Esophagus squamous epithelium (tissue), 5 donors: Measurements from ENCODE around the gene OR10R2. TPM values are rescaled to one million over a fixed set of nuclear protein-coding genes. Genes with fewer than 3 reads are reported as not detected.

ENCODE experiments used
- DNase-seq: peaks from one replicate; lab custom pipeline; 2025; lab: John Stamatoyannopoulos, UW
- H3K27ac ChIP-seq, 4 donors: fragments of 200-600 bp; sonication (generic); one replicate each; pipeline ENCODE4 v1.5.1; 2016 to 2019; ENCODE audit warnings: mild to moderate bottlenecking in 1 of 4
- H3K27me3 ChIP-seq, 4 donors: fragments of 200-600 bp; sonication (generic); 1 replicate in 3 of 4; 2 replicates in 1 of 4; pipeline versions ENCODE4 v1.5.1 to v1.6.0; 2017 to 2021; ENCODE audit warnings: antibody characterized with exemption in 1 of 4
- H3K36me3 ChIP-seq, 3 donors: fragments of 200-600 bp; sonication (generic); one replicate each; pipeline ENCODE4 v1.5.1; 2016 to 2019
- H3K4me1 ChIP-seq, 3 donors: fragments of 200-600 bp; sonication (generic); one replicate each; pipeline ENCODE4 v1.5.1; 2017 to 2019
- H3K4me3 ChIP-seq, 4 donors: fragments of 200-600 bp; sonication (generic); 1 replicate in 3 of 4; 2 replicates in 1 of 4; pipeline ENCODE4 v1.5.1; 2016 to 2019; ENCODE audit warnings: mild to moderate bottlenecking in 2 of 4, moderate library complexity in 1 of 4
- H3K9me3 ChIP-seq, 3 donors: fragments of 200-600 bp; sonication (generic); one replicate each; pipeline ENCODE4 v1.5.1; 2016 to 2019
- CTCF ChIP-seq, 6 experiments: fragments of 450-650 bp in 4 of 6; fragments of 200-600 bp in 2 of 6; sonication (generic) in 2 of 6; IDR thresholded peaks; one replicate each; pipeline ENCODE4 v1.5.1; 2016 to 2019; ENCODE audit warnings: antibody characterized with exemption in 6 of 6, mild to moderate bottlenecking in 4 of 6, moderate library complexity in 4 of 6
- POLR2A ChIP-seq, 4 donors: fragments of 450-650 bp; IDR thresholded peaks; one replicate each; pipeline ENCODE4 v1.6.1; 2017; ENCODE audit warnings: antibody characterized with exemption in 4 of 4, mild to moderate bottlenecking in 4 of 4, moderate library complexity in 3 of 4
- WGBS, 2 donors: methylation state at CpG; one replicate each; pipeline ENCODE4 v1.1.5; 2018; 5-methylcytosine and 5-hydroxymethylcytosine counted together
- intact Hi-C: fragments of 100-400 bp; cut with DNase I; formaldehyde crosslinking; loops from one replicate; pipeline ENCODE4 v1.15.0; 2022
- total RNA-seq, 4 donors: library from RNA; depleted of rRNA; stranded (reverse); fragments of >200 nt; gene quantifications; one replicate each; pipeline ENCODE4 v1.1.0, GENCODE V29; 2016
- donor health status: DM: yes; HTN: yes; CAD: no.

The OR10R2 gene
- total RNA-seq, 4 donors from 2014 or later, result not detected

DNA sequence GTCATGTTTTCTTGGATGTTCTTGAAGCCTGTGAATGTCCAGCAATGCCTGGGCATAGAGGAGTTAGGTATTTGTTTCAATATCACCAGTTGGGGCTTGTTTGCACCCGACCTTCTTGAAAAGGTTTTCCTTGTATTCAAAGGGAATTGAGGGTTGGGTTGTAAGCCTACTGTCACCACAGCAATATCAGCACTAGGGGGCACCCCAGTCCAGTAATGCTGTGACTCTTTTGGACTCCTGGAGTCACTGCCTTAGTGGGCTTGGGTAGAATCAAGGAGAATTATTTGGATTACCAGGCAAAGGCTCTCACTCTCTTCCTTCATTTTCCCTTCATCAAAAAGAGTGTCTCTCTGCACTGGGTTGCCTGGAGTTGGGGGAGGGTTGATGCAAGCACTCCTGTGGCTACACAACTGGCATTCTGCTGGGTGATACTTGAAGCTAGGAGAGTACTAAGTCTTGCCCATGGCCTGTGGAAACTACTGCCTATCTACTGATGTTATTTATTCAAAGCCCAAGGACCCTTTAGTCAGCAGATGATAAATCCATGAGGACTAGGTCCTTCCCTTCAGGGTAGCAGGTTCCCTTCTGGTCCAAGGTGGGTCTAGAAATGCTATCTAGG lies 34.5 kb downstream of the OR10R2 start:
- intact Hi-C loops, result no loop called here
- 20 to 38% methylated on average over 1 of the region's 1 CpG for WGBS, 2 donors

GRCh38 chr1:158507511-158507910 lies 35.5 kb downstream of the OR10R2 start:
- Histone ChIP-seq H3K27ac (no peak overlapping the region), H3K4me1 (no peaks in the 10 kb centered on the region), H3K27me3 (no peaks in the 10 kb centered on the region), H3K36me3 (no peaks in the 10 kb centered on the region), H3K4me3 (no peak overlapping the region), H3K9me3 (no peaks in the 10 kb centered on the region)
- DNase-seq, result no peak
- TF ChIP-seq POLR2A (IDR thresholded peaks at IDR 0.05) (no peak), CTCF (IDR thresholded peaks at IDR 0.05) (no peak)
- intact Hi-C loops, result no loop called here
- 65 to 74% methylated on average over 2 of the region's 2 CpGs for WGBS, 2 donors

More for the DNA sequence above, 34.5 kb downstream of the OR10R2 start:
- Histone ChIP-seq H3K4me3 (no peak overlapping the region), H3K36me3 (no peaks in the 10 kb centered on the region), H3K27ac (no peak overlapping the region), H3K9me3 (peaks cover 0 to 1% (median 0%) of the 10 kb centered on the region in 3 donors), H3K4me1 (no peaks in the 10 kb centered on the region), H3K27me3 (no peaks in the 10 kb centered on the region)
- TF ChIP-seq POLR2A (IDR thresholded peaks at IDR 0.05) (no peak), CTCF (IDR thresholded peaks at IDR 0.05) (peak in 3 of 6 experiments; percentile 22 to 49 (median 30))
- DNase-seq, result no peak

DNA sequence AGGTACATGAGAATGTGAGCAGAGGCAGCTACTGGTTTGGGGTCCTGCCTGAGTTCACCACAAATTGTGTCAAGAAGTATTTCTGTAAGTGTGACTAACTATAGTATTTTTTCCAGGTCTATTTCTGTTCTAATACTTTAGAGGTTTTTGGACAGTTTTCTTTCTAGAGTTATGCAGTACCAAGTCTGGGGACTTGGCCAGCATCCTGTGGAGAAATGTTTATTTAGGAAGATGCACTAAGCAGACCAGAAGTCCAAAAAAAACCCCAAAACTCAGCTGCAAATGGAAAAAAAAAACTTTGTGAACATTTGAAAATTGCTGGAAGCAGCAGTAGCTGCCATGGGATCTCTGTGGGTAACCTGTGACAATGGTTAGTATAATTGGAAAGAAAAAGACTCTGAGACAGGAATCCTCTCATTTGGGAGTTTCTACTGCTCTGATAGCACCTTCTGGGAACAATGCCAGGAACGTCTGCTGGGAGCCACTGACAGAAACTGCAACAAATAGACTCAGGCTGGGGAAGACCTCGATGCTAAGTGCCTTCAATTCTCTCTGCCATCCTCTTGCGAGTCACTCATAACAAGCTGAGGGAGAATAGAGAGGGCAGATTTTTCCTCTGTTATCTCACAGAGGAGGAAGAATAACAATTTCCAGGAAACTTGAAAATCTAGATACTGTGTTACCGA lies 37.6 kb downstream of the OR10R2 start:
- H3K9me3 ChIP-seq, result no peaks in the 10 kb centered on the region
- no peaks in the 10 kb centered on the region for H3K4me1 ChIP-seq
- no peak overlapping the region for H3K27ac ChIP-seq
- no peak for DNase-seq
- H3K36me3 ChIP-seq, result no peaks in the 10 kb centered on the region
- whole genome bisulfite sequencing, 2 donors, result 45 to 49% methylated on average over 4 of the region's 4 CpGs
- H3K4me3 ChIP-seq, result no peak overlapping the region
- no peaks in the 10 kb centered on the region for H3K27me3 ChIP-seq
- TF ChIP-seq POLR2A (IDR thresholded peaks at IDR 0.05), result no peak
- TF ChIP-seq CTCF (IDR thresholded peaks at IDR 0.05), result no peak
- intact Hi-C loops, result no loop called here

DNA sequence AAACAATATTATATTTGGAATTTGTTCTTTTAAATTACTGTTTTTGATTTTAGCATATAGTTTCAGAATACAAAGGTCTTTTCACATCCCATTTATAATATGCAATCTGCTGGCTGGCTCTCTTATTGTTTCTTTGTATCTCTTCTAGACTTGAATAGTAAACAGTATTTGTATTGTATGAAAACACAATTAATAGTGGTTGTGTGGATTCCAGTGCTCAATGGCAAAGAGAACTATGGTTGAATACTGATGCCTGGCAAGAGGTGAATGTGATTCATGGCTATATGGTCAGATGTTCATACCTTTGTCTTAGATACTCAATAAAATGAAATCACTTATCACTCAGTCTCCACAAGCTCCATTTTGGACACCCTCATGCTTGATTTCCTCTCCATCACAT lies 44.9 kb downstream of the OR10R2 start:
- no peak for TF ChIP-seq POLR2A (IDR thresholded peaks at IDR 0.05)
- no peak for TF ChIP-seq CTCF (IDR thresholded peaks at IDR 0.05)
- no peaks in the 10 kb centered on the region for H3K4me1 ChIP-seq
- DNase-seq, result no peak
- H3K9me3 ChIP-seq, result no peaks in the 10 kb centered on the region
- intact Hi-C loops, result no loop called here
- no peak overlapping the region for H3K27ac ChIP-seq
- no peaks in the 10 kb centered on the region for H3K36me3 ChIP-seq
- H3K27me3 ChIP-seq, result no peaks in the 10 kb centered on the region
- H3K4me3 ChIP-seq, result no peak overlapping the region

DNA sequence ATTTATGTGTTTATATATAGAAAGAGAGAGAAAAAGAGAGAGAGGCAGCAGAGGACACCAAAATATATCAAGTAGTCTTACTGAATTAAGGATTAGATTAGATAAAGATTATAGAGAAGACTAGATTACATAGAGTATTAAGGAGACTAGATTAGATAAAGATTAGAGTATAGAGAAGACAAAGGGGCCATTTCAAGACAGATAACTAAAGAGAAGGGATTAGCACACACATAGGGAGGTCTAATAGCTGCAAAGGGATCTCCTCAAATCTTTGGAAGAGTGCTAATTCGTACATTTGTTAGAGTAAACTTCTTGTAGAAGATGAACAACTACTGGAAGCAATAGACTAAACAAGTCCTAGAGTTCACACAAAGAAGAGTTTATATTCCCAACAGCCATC lies 48.0 kb downstream of the OR10R2 start:
- Histone ChIP-seq H3K4me3 (no peak overlapping the region), H3K4me1 (no peaks in the 10 kb centered on the region), H3K27me3 (no peaks in the 10 kb centered on the region), H3K27ac (no peak overlapping the region), H3K36me3 (no peaks in the 10 kb centered on the region), H3K9me3 (no peaks in the 10 kb centered on the region)
- intact Hi-C loops, result no loop called here
- 26 to 34% methylated on average over 1 of the region's 1 CpG for WGBS, 2 donors
- no peak for DNase-seq
- no peak for TF ChIP-seq CTCF (IDR thresholded peaks at IDR 0.05)
- TF ChIP-seq POLR2A (IDR thresholded peaks at IDR 0.05), result no peak
